Measurements from ENCODE around the gene C1QTNF1.

The C1QTNF1 gene

GRCh38 chr17:79080349-79080748, 56.4 kb downstream of the C1QTNF1 start:
- H3K4me3 ChIP-seq (ENCODE audit: low read depth, low read length): no peak overlapping the region
- no peak for TF ChIP-seq CTCF (conservative IDR thresholded peaks at IDR 0.05; ENCODE audit: low read depth, low read length)
- DNase-seq (ENCODE audit: low read depth): no peak

GRCh38 chr17:79080761-79081290, 56.9 kb downstream of the C1QTNF1 start:
- no peak for DNase-seq (ENCODE audit: low read depth)
- no peak for TF ChIP-seq CTCF (conservative IDR thresholded peaks at IDR 0.05; ENCODE audit: low read depth, low read length)
- no peak overlapping the region for H3K4me3 ChIP-seq (ENCODE audit: low read depth, low read length)

DNA sequence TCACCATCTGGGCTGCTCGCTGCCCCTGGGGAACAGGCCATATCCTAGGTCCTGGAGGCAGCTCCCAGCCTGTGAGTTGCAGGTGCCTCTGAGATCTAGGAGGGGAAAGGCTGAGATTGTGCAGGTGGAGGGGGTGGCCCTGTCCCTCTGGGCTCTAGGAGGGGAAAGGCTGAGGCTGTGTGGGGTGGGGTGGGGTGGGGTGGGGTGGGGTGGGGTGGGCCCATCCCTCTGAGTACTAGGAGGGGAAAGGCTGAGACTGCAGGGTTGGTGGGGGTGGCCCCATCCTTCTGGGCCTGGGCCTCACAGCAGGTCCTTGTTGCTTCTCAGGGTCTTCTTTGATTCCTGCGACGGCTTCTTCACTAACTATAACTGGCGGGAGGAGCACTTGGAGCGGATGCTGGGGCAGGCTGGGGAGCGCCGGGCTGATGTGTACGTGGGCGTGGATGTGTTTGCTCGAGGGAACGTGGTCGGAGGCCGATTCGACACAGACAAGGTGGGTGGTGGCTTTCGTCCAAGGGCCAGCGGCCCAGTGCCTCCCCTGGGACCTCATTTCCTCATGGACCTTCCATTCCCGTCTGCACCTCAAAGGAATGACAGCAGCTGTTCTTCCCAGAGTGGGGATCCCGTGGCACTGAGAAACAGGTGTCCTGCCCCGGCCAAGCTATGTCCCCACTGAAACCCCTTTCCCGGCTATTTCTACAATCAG, 57.8 kb downstream of the C1QTNF1 start:
- no peak overlapping the region for H3K4me3 ChIP-seq (ENCODE audit: low read depth, low read length)
- DNase-seq (ENCODE audit: low read depth): no peak
- no peak for TF ChIP-seq CTCF (conservative IDR thresholded peaks at IDR 0.05; ENCODE audit: low read depth, low read length)

DNA sequence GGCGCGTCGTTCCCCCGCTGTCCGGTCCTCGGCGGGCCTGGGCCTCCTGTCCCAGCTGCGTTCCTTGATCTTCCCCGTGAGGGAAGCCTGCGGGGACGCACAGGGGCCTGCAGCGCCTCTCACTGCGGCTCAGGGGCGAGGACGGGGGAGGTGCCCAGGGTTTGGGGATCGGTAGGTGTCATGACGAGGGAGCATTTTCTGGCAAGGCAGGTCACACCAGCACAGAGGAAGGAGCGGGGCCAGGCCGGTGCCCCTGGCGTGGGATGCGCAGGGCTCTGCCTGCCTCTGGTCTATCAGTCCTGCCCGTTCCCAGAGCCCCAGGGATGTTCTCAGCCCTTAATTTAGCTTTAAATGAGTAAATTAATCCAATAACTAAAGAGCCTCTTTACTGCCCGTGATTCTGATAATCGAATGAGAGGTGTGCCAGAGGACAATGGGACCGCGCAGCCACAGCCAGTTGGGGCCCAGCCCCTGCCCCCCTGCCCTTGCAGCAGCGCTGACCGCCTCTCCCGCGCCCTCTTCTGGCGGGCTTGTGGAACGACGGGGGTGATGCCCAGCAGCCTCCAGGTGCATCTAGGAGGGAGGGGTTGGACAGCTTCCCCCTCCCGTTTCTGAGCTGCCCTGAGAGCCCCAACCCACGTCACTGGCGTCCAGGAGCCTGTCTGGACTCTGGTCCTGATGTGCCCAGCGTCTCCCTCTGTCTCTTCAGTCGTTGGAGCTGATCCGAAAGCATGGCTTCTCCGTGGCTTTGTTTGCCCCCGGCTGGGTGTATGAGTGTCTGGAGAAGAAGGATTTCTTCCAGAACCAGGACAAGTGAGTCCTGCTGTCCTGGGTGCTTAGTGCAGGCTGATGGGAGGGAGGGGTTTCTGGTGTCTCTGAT, 58.6 kb downstream of the C1QTNF1 start:
- peak; percentile 85 for TF ChIP-seq CTCF (conservative IDR thresholded peaks at IDR 0.05; ENCODE audit: low read depth, low read length)
- peak; percentile 45 for DNase-seq (ENCODE audit: low read depth)
- H3K4me3 ChIP-seq (ENCODE audit: low read depth, low read length): no peak overlapping the region

- no peak overlapping the region for H3K4me3 ChIP-seq (ENCODE audit: low read depth, low read length)
- no peak for DNase-seq (ENCODE audit: low read depth)
- TF ChIP-seq CTCF (conservative IDR thresholded peaks at IDR 0.05; ENCODE audit: low read depth, low read length): no peak
These were observed 59.4 kb downstream of the C1QTNF1 start for GRCh38 chr17:79083191-79083971.

DNA sequence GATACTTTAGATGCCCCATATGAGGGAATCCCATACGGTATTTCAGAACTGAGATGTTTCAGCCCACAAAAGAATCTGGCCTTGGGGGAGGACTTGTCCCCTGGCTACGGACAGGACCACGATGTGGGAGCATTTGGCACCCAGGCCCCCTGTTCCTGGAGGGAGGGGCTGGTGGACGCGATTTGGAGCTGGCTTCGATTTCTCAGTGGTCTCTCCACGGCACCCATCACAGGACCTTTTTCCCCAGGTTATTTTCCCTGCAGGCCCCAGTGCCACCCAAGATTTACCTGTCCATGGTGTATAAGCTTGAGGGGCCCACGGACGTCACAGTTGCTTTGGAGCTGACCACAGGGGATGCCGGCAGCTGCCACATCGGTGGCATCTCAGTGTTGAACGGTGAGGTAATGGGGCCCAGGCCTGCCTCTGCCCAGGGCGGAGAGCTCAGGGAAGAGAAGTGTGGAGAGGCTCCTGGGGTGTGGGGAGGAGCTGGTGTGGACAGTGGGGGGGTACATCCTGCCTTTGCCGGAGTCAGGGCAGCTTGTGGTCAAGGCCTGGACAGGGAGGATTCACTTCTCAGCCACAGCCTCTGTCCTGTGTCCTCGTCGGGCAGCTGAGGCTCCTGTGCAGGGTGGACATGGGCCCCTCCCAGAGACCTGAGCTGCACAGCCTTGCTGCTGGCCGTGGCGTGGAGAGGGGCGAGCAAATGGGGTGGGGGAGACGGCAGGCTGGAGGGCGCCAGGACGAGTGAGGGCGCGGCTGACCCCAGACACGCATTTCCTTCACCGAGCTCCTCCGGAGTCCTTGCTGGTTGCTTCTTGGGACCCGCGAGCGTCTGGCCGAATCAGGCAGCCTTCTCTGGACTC, 60.6 kb downstream of the C1QTNF1 start:
- TF ChIP-seq CTCF (conservative IDR thresholded peaks at IDR 0.05; ENCODE audit: low read depth, low read length): no peak
- no peak overlapping the region for H3K4me3 ChIP-seq (ENCODE audit: low read depth, low read length)
- DNase-seq (ENCODE audit: low read depth): no peak

Measured in choroid plexus epithelial cell (primary cell).